Liver (tissue), 9 donors: ENCODE measurements around the gene AFAP1. TPM values are rescaled to one million over a fixed set of nuclear protein-coding genes. Genes with fewer than 3 reads are reported as not detected.

Source experiments
- DNase-seq: peaks from one replicate; pipeline ENCODE4 v3.0.0-alpha.2; 2017; ENCODE audit warnings: low spot score
- H3K27ac ChIP-seq, 2 donors: one replicate each; pipeline ENCODE4 v1.7.0; 2013; ENCODE audit warnings: inconsistent platforms in 2 of 2, low read length in 2 of 2, control low read depth in 1 of 2, low read depth in 1 of 2, mild to moderate bottlenecking in 1 of 2
- H3K27me3 ChIP-seq, 4 donors: one replicate each; pipeline versions ENCODE4 v1.6.1 to v1.7.0; 2013; ENCODE audit warnings: low read length in 3 of 4, inconsistent platforms in 1 of 4, mild to moderate bottlenecking in 1 of 4, moderate library complexity in 1 of 4; ENCODE audit not compliant: control insufficient read depth in 4 of 4, insufficient read depth in 4 of 4
- H3K36me3 ChIP-seq, 4 donors: one replicate each; pipeline versions ENCODE4 v1.6.1 to v1.7.0; 2013; ENCODE audit warnings: low read length in 3 of 4, mild to moderate bottlenecking in 3 of 4, low read depth in 1 of 4, moderate library complexity in 1 of 4; ENCODE audit not compliant: control insufficient read depth in 4 of 4, insufficient read depth in 3 of 4
- H3K4me1 ChIP-seq, 4 donors: one replicate each; pipeline versions ENCODE4 v1.6.1 to v1.7.0; 2013; ENCODE audit warnings: low read length in 3 of 4, mild to moderate bottlenecking in 3 of 4, moderate library complexity in 1 of 4; ENCODE audit not compliant: control insufficient read depth in 4 of 4, insufficient read depth in 4 of 4
- H3K4me3 ChIP-seq, 3 donors: one replicate each; pipeline versions ENCODE4 v1.6.1 to v1.7.0; 2013; ENCODE audit warnings: low read length in 3 of 3, control low read depth in 1 of 3, low read depth in 1 of 3, mild to moderate bottlenecking in 1 of 3
- H3K9ac ChIP-seq, 2 donors: one replicate each; pipeline ENCODE4 v1.7.0; 2013; ENCODE audit warnings: low read length in 2 of 2, mild to moderate bottlenecking in 2 of 2, moderate library complexity in 2 of 2, control low read depth in 1 of 2, low read depth in 1 of 2
- H3K9me3 ChIP-seq, 4 donors: one replicate each; pipeline versions ENCODE4 v1.6.1 to v1.7.0; 2013; ENCODE audit warnings: low read length in 3 of 4; ENCODE audit not compliant: control insufficient read depth in 4 of 4
- EGR1 ChIP-seq, 2 donors: IDR thresholded peaks; 2 replicates each; pipeline ENCODE4 v1.6.1; 2016 to 2018; ENCODE audit warnings: antibody characterized with exemption in 2 of 2, low read depth in 2 of 2
- FOXA1 ChIP-seq: IDR thresholded peaks from 2 replicates; pipeline ENCODE4 v1.6.1; 2016; ENCODE audit warnings: antibody characterized with exemption
- FOXA2 ChIP-seq: IDR thresholded peaks from 2 replicates; pipeline ENCODE4 v1.6.1; 2016; ENCODE audit warnings: antibody characterized with exemption
- GABPA ChIP-seq, 2 donors: IDR thresholded peaks in 1 of 2; conservative IDR thresholded peaks in 1 of 2; 2 replicates each; pipeline ENCODE4 v1.6.1; 2016; ENCODE audit warnings: antibody characterized with exemption in 2 of 2, mild to moderate bottlenecking in 1 of 2, moderate library complexity in 1 of 2
- HNF4A ChIP-seq, 2 donors: conservative IDR thresholded peaks; 2 replicates each; pipeline ENCODE4 v1.6.1; 2016; ENCODE audit warnings: antibody characterized with exemption in 2 of 2, mild to moderate bottlenecking in 2 of 2
- HNF4G ChIP-seq: IDR thresholded peaks from 2 replicates; pipeline ENCODE4 v1.6.1; 2016; ENCODE audit warnings: antibody characterized with exemption
- JUND ChIP-seq, 2 donors: IDR thresholded peaks; 2 replicates each; pipeline ENCODE4 v1.6.1; 2016; ENCODE audit warnings: antibody characterized with exemption in 2 of 2
- NR2F2 ChIP-seq: IDR thresholded peaks from 2 replicates; pipeline ENCODE4 v1.6.1; 2016; ENCODE audit warnings: antibody characterized with exemption
- RAD21 ChIP-seq, 2 donors: IDR thresholded peaks; 2 replicates each; pipeline ENCODE4 v1.6.1; 2016; ENCODE audit warnings: antibody characterized with exemption in 2 of 2, mild to moderate bottlenecking in 2 of 2
- RXRA ChIP-seq, 2 donors: IDR thresholded peaks; 2 replicates each; pipeline ENCODE4 v1.6.1; 2017 to 2018; ENCODE audit warnings: antibody characterized with exemption in 2 of 2, mild to moderate bottlenecking in 1 of 2
- SP1 ChIP-seq: IDR thresholded peaks from 2 replicates; pipeline ENCODE4 v1.6.1; 2018; ENCODE audit warnings: antibody characterized with exemption, mild to moderate bottlenecking
- TAF1 ChIP-seq: conservative IDR thresholded peaks from 2 replicates; pipeline ENCODE4 v1.6.1; 2016; ENCODE audit warnings: antibody characterized with exemption, mild to moderate bottlenecking
- YY1 ChIP-seq: IDR thresholded peaks from 2 replicates; pipeline ENCODE4 v1.6.1; 2016; ENCODE audit warnings: antibody characterized with exemption, mild to moderate bottlenecking
- WGBS: extraction: QIAGEN DNeasy Blood & Tissue Kit; methylation state at CpG from one replicate; pipeline ENCODE4 v1.1.7; 2013; 5-methylcytosine and 5-hydroxymethylcytosine counted together
- polyA plus RNA-seq, 2 donors: library from polyadenylated mRNA; stranded (reverse) in 1 of 2; unstranded in 1 of 2; fragments of 200-250 nt in 1 of 2; fragments of >200 nt in 1 of 2; fragmentation: Nextera tagmentation in 1 of 2; extraction: Ambion mirVana in 1 of 2; gene quantifications; one replicate each; pipeline versions ENCODE4 v1.2.1 to v1.2.3, GENCODE V29; 2013 to 2015
- total RNA-seq, 2 donors: library from RNA; depleted of rRNA; stranded (reverse); fragments of >200 nt; gene quantifications; one replicate each; pipeline ENCODE4 v1.2.3, GENCODE V29; 2014
- TF ChIP-seq, protein P1 (sequence below): IDR thresholded peaks from 2 replicates; pipeline ENCODE4 v1.6.1; 2016; ENCODE audit warnings: antibody characterized with exemption, mild to moderate bottlenecking
- TF ChIP-seq, protein P2 (sequence below): IDR thresholded peaks from 2 replicates; pipeline ENCODE4 v1.6.1; 2016; ENCODE audit warnings: antibody characterized with exemption
- TF ChIP-seq, protein P3 (sequence below): IDR thresholded peaks from 2 replicates; pipeline ENCODE4 v1.6.1; 2016; ENCODE audit warnings: antibody characterized with exemption
- TF ChIP-seq, protein P4 (sequence below): IDR thresholded peaks from 2 replicates; pipeline ENCODE4 v1.6.1; 2016; ENCODE audit warnings: antibody characterized with exemption
- TF ChIP-seq, protein P5 (sequence below): fragments of 150-350 bp; IDR thresholded peaks from 2 replicates; pipeline ENCODE4 v1.5.1; 2017; ENCODE audit warnings: improper control_type of control experiment, low read depth, low read length; ENCODE audit not compliant: missing input control
- donor health status: healthy.
- donor health status: healthy.
- donor health status: healthy.
- donor health status: healthy.
- donor health status: healthy.

Gene AFAP1
- total and polyA plus RNA-seq, 4 donors, result 0.40 to 3.2 (median 1.6) TPM

DNA sequence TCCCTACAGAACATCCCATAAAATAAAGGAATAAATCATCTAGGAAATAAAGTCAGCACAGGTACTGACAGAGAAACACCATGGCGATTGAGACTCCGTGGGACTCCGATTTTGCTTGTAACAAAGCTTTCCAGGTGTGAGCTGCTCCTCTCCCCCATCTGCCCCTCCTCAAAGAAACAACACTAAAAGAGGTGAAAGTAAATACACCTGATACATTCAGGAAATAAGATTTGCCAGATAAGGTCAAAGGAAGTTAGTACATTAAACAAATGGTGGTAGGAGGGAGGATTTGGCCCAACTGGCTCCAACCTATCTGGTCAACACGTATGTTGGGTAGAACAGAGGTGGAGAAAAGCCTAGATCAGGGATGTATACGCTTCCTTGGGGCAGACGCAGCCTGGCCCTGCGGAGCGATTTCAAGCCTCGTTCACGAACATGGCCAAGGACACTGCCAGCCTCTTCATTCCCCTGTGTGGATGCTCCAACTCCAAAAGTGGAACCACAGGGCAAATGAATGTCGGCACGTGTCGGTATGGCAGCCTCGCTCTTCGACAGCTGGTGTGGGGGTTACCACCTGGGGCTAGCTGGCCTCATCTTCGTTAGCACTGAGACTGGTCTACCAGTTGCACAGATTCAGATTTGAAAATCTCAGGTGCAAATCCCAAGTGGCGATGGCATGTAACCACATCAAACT lies 162.5 kb downstream of the AFAP1 start:
- H3K9me3 ChIP-seq, result no peaks in the 10 kb centered on the region
- H3K36me3 ChIP-seq, result no peaks in the 10 kb centered on the region
- H3K4me3 ChIP-seq, result no peak overlapping the region
- no peak overlapping the region for H3K27ac ChIP-seq
- H3K27me3 ChIP-seq, result no peaks in the 10 kb centered on the region
- no peaks in the 10 kb centered on the region for H3K4me1 ChIP-seq
- TF ChIP-seq JUND (IDR thresholded peaks at IDR 0.05) (no peak), HNF4G (no peak), TAF1 (no peak), FOXA1 (no peak), RAD21 (IDR thresholded peaks at IDR 0.05) (no peak), SP1 (no peak), GABPA (IDR thresholded peaks at IDR 0.05 in 1 of 2, conservative IDR thresholded peaks at IDR 0.05 in 1 of 2) (no peak), EGR1 (IDR thresholded peaks at IDR 0.05; ENCODE audit: low read depth in 2 of 2) (no peak), NR2F2 (no peak), YY1 (no peak), FOXA2 (no peak), RXRA (IDR thresholded peaks at IDR 0.05) (no peak), HNF4A (conservative IDR thresholded peaks at IDR 0.05) (no peak)
- TF ChIP-seq, protein P1, sequence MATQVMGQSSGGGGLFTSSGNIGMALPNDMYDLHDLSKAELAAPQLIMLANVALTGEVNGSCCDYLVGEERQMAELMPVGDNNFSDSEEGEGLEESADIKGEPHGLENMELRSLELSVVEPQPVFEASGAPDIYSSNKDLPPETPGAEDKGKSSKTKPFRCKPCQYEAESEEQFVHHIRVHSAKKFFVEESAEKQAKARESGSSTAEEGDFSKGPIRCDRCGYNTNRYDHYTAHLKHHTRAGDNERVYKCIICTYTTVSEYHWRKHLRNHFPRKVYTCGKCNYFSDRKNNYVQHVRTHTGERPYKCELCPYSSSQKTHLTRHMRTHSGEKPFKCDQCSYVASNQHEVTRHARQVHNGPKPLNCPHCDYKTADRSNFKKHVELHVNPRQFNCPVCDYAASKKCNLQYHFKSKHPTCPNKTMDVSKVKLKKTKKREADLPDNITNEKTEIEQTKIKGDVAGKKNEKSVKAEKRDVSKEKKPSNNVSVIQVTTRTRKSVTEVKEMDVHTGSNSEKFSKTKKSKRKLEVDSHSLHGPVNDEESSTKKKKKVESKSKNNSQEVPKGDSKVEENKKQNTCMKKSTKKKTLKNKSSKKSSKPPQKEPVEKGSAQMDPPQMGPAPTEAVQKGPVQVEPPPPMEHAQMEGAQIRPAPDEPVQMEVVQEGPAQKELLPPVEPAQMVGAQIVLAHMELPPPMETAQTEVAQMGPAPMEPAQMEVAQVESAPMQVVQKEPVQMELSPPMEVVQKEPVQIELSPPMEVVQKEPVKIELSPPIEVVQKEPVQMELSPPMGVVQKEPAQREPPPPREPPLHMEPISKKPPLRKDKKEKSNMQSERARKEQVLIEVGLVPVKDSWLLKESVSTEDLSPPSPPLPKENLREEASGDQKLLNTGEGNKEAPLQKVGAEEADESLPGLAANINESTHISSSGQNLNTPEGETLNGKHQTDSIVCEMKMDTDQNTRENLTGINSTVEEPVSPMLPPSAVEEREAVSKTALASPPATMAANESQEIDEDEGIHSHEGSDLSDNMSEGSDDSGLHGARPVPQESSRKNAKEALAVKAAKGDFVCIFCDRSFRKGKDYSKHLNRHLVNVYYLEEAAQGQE, result no peak
- TF ChIP-seq, protein P2, sequence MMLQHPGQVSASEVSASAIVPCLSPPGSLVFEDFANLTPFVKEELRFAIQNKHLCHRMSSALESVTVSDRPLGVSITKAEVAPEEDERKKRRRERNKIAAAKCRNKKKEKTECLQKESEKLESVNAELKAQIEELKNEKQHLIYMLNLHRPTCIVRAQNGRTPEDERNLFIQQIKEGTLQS, result no peak
- TF ChIP-seq, protein P3, sequence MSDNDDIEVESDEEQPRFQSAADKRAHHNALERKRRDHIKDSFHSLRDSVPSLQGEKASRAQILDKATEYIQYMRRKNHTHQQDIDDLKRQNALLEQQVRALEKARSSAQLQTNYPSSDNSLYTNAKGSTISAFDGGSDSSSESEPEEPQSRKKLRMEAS, result no peak
- TF ChIP-seq, protein P4, sequence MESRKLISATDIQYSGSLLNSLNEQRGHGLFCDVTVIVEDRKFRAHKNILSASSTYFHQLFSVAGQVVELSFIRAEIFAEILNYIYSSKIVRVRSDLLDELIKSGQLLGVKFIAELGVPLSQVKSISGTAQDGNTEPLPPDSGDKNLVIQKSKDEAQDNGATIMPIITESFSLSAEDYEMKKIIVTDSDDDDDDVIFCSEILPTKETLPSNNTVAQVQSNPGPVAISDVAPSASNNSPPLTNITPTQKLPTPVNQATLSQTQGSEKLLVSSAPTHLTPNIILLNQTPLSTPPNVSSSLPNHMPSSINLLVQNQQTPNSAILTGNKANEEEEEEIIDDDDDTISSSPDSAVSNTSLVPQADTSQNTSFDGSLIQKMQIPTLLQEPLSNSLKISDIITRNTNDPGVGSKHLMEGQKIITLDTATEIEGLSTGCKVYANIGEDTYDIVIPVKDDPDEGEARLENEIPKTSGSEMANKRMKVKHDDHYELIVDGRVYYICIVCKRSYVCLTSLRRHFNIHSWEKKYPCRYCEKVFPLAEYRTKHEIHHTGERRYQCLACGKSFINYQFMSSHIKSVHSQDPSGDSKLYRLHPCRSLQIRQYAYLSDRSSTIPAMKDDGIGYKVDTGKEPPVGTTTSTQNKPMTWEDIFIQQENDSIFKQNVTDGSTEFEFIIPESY, result no peak
- TF ChIP-seq, protein P5, sequence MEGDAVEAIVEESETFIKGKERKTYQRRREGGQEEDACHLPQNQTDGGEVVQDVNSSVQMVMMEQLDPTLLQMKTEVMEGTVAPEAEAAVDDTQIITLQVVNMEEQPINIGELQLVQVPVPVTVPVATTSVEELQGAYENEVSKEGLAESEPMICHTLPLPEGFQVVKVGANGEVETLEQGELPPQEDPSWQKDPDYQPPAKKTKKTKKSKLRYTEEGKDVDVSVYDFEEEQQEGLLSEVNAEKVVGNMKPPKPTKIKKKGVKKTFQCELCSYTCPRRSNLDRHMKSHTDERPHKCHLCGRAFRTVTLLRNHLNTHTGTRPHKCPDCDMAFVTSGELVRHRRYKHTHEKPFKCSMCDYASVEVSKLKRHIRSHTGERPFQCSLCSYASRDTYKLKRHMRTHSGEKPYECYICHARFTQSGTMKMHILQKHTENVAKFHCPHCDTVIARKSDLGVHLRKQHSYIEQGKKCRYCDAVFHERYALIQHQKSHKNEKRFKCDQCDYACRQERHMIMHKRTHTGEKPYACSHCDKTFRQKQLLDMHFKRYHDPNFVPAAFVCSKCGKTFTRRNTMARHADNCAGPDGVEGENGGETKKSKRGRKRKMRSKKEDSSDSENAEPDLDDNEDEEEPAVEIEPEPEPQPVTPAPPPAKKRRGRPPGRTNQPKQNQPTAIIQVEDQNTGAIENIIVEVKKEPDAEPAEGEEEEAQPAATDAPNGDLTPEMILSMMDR, result no peak
- H3K9ac ChIP-seq, result no peak overlapping the region
- DNase-seq, result no peak
- 92% methylated on average over 17 of the region's 17 CpGs for WGBS
